ENCODE results near the gene ZNF17.

DNA sequence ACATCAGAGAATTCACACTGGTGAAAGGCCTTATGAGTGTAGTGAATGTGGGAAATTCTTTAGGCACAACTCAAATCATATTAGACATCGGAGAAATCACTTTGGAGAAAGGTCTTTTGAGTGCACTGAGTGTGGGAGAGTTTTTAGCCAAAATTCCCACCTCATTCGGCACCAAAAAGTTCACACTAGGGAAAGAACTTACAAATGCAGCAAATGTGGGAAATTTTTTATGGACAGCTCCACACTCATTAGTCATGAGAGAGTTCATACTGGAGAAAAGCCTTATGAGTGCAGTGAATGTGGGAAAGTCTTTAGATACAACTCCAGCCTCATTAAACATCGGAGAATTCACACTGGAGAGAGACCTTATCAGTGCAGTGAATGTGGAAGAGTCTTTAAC, 10.1 kb downstream of the ZNF17 start:
- TF ChIP-seq, protein P1, sequence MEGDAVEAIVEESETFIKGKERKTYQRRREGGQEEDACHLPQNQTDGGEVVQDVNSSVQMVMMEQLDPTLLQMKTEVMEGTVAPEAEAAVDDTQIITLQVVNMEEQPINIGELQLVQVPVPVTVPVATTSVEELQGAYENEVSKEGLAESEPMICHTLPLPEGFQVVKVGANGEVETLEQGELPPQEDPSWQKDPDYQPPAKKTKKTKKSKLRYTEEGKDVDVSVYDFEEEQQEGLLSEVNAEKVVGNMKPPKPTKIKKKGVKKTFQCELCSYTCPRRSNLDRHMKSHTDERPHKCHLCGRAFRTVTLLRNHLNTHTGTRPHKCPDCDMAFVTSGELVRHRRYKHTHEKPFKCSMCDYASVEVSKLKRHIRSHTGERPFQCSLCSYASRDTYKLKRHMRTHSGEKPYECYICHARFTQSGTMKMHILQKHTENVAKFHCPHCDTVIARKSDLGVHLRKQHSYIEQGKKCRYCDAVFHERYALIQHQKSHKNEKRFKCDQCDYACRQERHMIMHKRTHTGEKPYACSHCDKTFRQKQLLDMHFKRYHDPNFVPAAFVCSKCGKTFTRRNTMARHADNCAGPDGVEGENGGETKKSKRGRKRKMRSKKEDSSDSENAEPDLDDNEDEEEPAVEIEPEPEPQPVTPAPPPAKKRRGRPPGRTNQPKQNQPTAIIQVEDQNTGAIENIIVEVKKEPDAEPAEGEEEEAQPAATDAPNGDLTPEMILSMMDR (IDR thresholded peaks at IDR 0.05): no peak
- no peak for TF ChIP-seq POLR2A (IDR thresholded peaks at IDR 0.05)
